Measurements from ENCODE around the gene CTSW.

DNA sequence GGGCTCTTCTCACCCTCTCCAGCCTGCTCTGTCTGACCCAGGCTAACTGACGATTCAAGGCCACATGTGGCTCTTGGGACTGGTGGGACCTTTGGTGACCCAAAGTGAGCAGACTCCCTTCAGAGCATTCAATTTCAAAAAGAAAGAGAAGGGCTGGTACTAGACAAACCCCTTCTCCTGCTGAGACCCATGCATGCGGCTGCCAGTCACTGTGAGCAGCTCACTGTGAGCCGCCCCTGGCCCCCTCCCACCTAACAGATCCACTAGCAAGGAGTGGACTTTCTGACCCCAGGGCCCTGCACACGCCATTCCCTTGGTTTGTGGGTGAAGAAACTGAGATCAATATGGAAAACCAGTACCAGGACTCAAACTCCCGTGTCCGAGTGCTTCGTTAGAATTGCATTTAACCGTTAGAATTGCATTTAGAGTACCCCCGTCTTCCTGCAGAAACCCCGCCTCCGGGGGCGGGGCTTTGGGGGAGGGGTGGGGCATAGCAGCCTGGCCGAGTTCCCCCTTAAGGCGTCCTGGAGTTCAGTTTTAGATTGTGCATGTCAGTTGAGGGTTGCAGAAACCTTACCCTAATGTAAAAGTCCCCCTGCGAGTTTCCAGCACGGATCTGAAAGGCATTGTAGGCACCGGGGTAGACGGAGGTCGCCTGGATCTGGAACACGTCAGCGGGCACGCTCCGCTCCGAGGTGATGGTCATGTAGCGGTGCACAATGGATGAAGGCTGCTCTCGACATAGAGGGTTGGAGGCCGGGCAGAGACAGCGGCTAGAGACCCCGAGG, 12.2 kb upstream of the CTSW start:
- TF ChIP-seq, protein P1, sequence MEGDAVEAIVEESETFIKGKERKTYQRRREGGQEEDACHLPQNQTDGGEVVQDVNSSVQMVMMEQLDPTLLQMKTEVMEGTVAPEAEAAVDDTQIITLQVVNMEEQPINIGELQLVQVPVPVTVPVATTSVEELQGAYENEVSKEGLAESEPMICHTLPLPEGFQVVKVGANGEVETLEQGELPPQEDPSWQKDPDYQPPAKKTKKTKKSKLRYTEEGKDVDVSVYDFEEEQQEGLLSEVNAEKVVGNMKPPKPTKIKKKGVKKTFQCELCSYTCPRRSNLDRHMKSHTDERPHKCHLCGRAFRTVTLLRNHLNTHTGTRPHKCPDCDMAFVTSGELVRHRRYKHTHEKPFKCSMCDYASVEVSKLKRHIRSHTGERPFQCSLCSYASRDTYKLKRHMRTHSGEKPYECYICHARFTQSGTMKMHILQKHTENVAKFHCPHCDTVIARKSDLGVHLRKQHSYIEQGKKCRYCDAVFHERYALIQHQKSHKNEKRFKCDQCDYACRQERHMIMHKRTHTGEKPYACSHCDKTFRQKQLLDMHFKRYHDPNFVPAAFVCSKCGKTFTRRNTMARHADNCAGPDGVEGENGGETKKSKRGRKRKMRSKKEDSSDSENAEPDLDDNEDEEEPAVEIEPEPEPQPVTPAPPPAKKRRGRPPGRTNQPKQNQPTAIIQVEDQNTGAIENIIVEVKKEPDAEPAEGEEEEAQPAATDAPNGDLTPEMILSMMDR (IDR thresholded peaks at IDR 0.05 in 4 of 5, conservative IDR thresholded peaks at IDR 0.05 in 1 of 5), result no peak
- TF ChIP-seq POLR2A (IDR thresholded peaks at IDR 0.05), result no peak
